ENCODE measurements around the gene CYTH1.

Gene CYTH1

GRCh38 chr17:78804777-78805176 is 22.7 kb upstream of the CYTH1 start:
- no peak for DNase-seq (ENCODE audit: low read depth in 2 of 2)

DNA sequence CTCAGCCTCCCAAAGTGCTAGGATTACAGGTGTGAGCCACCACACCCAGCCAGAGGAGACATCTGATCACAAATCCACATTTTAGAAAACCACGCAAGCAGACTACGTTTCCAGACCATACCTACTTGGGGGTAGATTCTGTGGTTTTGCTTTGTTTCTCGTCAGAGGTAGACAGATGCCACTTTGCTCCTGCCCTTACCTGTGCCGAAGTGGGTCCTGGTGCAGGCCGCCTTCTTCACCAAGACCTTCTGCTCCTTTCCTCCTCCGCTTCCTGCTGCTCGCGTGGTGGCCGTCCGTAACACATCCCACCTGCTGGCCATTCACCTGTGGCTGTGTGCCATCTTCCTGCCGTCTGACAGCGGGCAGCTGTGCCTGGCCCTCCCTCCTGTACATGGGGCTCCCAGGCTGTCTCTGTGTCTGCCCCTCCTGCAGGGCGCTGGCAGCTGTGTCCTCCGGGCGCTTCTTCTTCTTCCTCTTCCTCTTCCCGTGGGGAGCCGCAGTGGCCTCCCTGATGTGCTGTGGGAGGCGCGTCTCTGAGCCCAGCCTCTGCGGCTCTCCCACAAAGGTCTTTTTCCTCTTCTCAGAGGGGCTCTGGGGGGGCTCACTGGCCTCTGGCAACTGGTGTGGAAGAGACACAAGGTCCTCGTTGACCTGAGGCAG is 21.2 kb upstream of the CYTH1 start:
- no peak for DNase-seq (ENCODE audit: low read depth in 2 of 2)

GRCh38 chr17:78802459-78802858 is 20.4 kb upstream of the CYTH1 start:
- DNase-seq (ENCODE audit: low read depth in 2 of 2), result no peak

- no peak for DNase-seq (ENCODE audit: low read depth in 2 of 2)
Measured at GRCh38 chr17:78802008-78802407, 19.9 kb upstream of the CYTH1 start.

DNA sequence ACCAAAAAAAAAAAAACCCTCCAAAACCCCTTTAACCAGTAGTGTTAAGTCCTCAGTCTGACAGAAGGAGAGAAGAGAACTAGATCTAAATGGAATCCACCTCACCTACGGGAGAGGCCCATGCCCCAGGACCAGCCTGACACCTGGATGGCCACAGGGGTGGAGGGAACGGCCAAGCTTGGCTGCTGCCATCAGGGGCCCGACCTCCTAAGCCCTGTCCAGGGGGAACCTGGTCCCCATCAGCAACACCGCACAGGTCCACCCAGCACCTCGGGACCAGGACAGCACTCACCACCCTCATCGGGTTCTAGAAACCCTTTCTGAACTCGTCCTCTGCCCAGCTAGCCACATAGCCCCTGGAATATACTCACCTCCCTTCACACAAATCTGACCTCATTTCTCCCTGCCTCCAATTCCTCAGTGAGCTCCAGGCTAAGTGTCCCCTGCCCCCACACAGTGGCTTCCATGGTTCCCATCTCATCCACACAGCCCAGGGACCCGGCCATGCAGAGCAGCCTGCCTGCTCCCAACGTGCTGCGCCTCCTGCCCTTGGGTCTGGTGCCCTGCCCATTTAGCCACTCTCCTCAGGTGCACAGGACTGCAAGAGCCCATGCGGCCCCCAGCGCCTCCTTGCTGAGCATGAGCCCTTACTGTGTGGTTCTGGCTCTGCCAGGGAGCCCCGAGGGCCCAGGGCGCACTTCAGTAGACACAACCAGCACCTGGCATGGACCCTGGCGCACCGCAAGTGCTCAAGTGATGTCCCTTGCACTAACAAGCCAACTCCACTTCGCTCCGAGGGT is 18.3 kb upstream of the CYTH1 start:
- no peak for DNase-seq (ENCODE audit: low read depth in 2 of 2)

DNA sequence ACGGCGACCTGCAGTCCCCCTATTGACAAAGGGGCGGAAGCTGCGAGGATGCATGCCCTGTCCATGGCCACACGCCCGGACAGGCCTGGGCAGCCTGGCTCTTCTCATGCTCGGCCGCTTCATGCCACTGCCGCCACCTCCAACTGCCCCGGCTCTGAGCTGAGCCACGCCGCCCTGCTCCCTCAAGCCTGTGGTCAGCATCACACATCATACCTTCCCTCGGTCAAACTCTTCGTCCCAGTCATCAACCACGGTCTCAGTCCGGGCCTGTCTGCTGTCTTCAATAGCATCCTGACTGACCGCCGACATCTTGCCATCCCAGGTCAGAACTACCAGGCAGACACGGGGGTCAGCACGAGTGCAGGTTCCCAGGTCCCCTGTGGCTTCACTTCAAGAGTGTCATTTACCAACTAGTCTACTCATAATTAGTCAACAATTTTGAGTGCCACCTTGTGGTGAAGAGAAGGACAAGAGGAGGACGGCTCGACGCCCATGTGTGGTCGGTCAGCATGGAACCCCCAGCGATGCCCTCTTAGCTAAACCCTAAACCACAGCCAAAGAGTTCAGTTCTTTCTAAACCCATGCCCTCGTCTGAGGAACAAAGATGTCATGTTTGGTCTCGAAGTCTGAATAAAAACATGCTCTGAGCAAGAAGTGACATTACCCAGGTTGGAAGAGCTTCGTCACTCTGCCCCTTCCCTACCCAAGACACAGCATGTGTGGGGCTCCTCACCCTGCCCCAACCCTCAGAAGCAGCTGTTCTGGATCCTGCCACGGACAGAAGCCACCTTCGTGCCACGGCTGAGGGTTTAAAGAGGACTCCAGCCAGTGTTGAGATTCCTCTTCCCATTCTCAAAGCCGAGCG is 16.9 kb upstream of the CYTH1 start:
- no peak for DNase-seq (ENCODE audit: low read depth in 2 of 2)

DNA sequence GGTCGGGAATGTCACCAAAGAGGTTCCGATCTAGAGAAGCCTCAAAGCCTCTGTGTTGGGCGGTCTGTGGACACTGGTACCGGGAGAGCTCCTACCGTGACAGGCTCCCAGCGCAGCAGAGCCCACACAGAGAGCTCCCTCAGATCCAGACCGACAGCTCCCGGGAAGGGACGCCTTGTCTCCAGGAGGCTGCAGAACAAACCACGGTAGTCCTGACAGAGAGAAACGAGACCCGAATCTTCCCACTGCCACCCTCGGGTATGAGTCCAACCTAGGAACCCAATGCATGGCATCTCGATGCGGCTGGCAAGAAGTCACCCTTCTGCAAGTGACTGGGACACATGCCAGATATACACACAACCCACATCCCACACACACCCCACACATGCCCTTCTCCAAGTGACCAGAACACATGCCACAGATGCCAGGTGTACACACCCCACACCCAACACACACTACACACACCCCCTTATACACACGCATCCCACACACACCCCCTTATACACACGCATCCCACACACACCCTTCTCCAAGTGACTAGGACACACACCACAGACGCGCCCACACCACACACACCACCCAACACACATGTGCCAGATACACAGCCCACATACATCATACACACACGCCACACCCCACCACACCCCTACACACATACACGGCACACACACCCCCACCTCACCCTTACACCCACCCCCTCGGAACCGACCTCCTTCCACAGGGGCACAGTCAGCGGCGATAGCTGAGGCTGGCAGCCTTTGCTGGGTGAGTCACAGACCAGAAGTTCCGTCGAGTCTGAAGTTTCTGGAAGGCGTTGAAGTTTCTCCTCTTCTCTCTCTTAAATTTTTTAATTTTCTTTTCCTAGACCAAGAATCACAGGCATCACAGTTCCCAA is 15.9 kb upstream of the CYTH1 start:
- DNase-seq (ENCODE audit: low read depth in 2 of 2), result no peak

DNA sequence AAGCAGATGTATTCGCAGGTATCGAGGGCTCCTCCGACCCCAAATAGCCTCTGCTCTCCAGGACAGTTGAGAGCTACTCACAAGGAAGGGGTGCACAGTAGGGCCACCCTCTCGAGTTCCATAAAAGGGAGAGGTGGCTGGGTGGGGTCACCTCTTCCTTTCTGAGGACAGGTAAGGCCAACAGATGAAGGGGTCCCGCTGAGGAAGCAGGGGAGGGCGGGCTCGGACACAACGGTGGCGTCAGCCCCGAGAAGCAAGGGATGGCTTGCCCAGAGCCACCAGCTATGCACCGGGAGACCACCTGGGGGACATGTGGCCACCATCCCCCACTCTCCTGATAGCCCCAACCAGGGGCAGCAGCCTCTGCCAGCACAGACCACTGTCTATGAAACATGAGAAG is 15.1 kb upstream of the CYTH1 start:
- no peak for DNase-seq (ENCODE audit: low read depth in 2 of 2)

- no peak for DNase-seq (ENCODE audit: low read depth in 2 of 2)
Measured at GRCh38 chr17:78796517-78796900, 14.4 kb upstream of the CYTH1 start.

GRCh38 chr17:78795861-78796516 is 13.9 kb upstream of the CYTH1 start:
- no peak for DNase-seq (ENCODE audit: low read depth in 2 of 2)

- no peak for DNase-seq (ENCODE audit: low read depth in 2 of 2)
Measured at GRCh38 chr17:78794864-78795640, 13.0 kb upstream of the CYTH1 start.

DNA sequence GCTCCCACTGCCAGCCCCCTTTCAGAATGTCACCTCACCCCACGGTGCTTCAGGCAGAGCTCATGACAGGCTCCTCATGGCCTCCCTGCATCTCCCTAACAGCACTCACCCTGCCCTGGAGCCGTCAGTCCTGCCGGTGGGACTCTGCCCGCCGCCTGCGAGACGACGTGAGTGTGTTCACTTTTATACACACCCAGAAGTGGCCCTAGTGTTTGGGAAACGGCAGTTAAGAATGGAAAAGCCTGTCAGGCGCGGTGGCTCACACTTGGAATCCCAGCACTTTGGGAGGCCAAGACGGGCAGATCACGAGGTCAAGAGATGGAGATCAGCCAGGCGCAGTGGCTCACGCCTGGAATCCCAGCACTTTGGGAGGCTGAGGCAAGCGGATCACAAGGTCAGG is 12.3 kb upstream of the CYTH1 start:
- DNase-seq (ENCODE audit: low read depth in 2 of 2), result no peak

DNA sequence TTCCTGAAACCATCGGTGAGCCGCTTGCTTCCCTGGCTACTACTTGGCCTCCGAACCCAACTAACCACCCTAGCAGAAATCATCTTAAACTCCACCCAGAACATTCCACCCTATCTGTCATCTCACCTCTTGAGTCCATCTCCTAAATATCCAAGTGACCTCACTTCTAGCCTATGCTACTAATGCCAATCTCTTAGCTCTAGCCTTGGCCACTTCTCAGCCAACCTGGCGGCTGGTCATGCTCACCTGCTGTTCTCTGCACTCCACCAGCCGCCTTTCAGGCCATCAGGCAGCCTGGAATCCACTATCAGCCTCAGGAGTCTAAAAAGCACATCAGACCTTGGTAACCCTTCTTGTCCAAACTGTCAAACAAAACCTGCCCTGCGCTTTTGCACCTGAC is 11.9 kb upstream of the CYTH1 start:
- no peak for DNase-seq (ENCODE audit: low read depth in 2 of 2)

- no peak for DNase-seq (ENCODE audit: low read depth in 2 of 2)
Measured at GRCh38 chr17:78793415-78793814, 11.3 kb upstream of the CYTH1 start.

GRCh38 chr17:78791840-78792709 is 10.0 kb upstream of the CYTH1 start:
- DNase-seq (ENCODE audit: low read depth in 2 of 2), result no peak

GRCh38 chr17:78790552-78790951 is 8.5 kb upstream of the CYTH1 start:
- DNase-seq (ENCODE audit: low read depth in 2 of 2), result no peak

- DNase-seq (ENCODE audit: low read depth in 2 of 2), result no peak
Measured at GRCh38 chr17:78789663-78790181, 7.6 kb upstream of the CYTH1 start.

GRCh38 chr17:78789149-78789662 is 7.1 kb upstream of the CYTH1 start:
- DNase-seq (ENCODE audit: low read depth in 2 of 2), result no peak

DNA sequence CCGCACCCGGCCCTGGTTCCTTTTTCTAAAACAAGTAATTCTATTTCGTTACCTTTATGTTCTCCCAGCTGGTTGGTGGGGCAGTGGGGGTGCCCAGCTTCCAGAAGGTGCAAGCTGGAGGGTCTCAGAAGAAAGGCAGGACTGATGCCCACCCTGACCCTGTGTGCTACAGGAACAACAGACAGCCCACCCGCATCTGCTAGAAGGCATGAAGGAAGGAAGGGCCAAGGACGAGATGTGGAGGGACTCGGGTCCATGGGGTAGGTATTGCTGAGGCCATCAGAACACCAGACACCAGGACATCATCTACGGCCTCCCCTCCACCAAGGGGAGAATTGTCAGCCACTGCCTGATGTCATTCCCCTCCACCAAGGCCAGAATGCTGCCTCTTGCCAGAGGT is 6.4 kb upstream of the CYTH1 start:
- DNase-seq (ENCODE audit: low read depth in 2 of 2), result no peak

Data from stimulated activated CD4-positive, alpha-beta T cell treated with anti-CD3 and anti-CD28 coated beads, Interleukin-1b, Interleukin-23, amount 100 ng/mL, for 4 hours (primary cell).